Measurements from ENCODE around the gene VIPR2. TPM values are rescaled to one million over a fixed set of nuclear protein-coding genes. Genes with fewer than 3 reads are reported as not detected.
"Not testable (repeated sequence)": the region's sequence is repeated elsewhere in the genome, so short reads cannot be mapped to it uniquely, and the experiment has no call there.

VIPR2 gene
- polyA plus RNA-seq, 4 donors: 2.8 to 4.1 (median 3.0) TPM

GRCh38 chr7:159107161-159107892 lies 37.3 kb downstream of the VIPR2 start:
- DNase-seq (ENCODE audit: low read depth in 4 of 4, low spot score in 3 of 4): no peak

GRCh38 chr7:159105832-159106811 lies 38.5 kb downstream of the VIPR2 start:
- no peak for DNase-seq (ENCODE audit: low read depth in 4 of 4, low spot score in 3 of 4)

DNA sequence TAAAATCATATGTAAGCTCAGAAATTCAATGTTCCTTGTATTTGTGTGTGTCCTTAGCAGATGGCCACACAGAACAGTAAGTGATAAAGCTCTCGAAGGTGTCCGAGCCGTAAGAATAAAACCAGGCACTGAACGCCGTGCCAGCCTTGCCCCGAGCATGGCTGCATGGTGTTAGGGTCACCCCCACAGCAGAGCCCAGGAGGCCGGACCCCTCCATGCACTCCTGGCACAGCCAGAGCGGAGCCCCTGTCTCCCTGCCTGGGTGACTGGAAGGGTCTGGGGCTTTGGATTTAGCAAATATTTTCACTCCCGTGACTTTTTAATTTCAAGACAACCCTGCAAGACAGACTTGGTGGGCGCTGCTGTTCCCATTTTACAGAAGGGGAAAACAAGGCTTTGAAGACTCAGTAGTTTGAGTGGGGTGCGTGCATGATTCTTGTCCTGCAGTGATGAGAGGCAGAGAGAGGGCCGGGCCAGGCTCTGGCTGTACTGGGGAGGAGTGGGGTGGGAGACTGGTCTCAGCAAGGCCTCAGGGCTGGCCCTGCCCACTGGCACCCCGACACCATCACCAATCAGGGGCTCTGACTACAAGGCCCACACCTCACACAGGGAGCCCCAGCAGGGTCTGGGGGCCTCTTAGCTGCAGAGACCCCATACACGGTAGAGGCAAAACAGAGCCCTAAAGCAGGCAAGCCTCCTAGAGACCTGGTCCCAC lies 39.4 kb downstream of the VIPR2 start:
- no peak for DNase-seq (ENCODE audit: low read depth in 4 of 4, low spot score in 3 of 4)

DNA sequence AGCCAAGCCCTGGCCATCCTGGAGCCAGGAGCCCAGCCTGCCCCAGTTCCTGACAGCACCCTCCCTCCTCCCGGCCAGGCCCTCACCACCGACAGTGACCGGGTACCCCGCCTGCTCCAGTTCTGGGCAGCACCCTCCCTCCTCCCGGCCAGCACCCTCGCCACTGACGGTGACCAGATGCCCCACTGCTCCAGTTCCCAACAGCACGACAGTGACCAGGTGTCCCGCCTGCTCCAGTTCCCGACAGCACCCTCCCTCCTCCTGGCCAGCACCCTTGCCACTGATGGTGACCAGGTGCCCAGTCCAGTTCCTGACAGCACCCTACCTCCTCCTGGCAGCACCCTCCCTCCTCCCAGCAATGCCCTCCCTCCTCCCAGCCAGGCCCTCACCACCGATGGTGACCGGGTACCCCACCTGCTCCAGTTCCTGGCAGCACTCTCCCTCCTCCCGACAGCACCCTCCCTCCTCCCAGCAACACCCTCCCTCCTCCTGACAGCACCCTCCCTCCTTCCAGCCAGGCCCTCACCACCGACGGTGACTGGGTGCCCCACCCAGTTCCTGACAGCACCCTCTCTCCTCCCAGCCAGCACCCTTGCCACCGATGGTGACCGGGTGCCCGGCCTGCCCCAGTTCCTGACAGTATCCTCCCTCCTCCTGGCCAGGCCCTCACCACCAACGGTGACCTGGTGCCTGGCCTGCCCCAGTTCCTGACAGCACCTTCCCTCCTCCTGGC lies 40.3 kb downstream of the VIPR2 start:
- DNase-seq (ENCODE audit: low read depth in 4 of 4, low spot score in 3 of 4): no peak

GRCh38 chr7:159103382-159104187 lies 41.1 kb downstream of the VIPR2 start:
- no peak for DNase-seq (ENCODE audit: low read depth in 4 of 4, low spot score in 3 of 4)

- no peak for DNase-seq (ENCODE audit: low read depth in 4 of 4, low spot score in 3 of 4)
These were observed 41.8 kb downstream of the VIPR2 start for GRCh38 chr7:159102681-159103381.

DNA sequence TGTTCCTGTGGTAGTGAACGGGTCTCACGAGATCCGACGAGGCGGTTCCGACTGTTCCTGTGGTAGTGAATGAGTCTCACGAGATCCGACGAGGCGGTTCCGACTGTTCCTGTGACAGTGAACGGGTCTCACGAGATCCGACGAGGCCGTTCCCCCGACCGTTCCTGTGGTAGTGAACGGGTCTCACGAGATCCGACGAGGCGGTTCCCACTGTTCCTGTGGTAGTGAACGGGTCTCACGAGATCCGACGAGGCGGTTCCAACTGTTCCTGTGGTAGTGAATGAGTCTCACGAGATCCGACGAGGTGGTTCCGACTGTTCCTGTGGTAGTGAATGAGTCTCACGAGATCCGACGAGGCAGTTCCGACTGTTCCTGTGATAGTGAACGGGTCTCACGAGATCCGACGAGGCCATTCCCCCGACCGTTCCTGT lies 43.0 kb downstream of the VIPR2 start:
- not testable (repeated sequence) for DNase-seq (ENCODE audit: low read depth in 4 of 4, low spot score in 3 of 4)

DNA sequence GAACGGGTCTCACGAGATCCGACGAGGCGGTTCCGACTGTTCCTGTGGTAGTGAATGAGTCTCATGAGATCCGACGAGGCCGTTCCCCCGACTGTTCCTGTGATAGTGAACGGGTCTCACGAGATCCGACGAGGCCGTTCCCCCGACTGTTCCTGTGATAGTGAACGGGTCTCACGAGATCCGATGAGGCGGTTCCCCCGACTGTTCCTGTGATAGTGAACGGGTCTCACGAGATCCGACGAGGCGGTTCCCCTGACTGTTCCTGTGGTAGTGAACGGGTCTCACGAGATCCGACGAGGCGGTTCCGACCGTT lies 43.6 kb downstream of the VIPR2 start:
- DNase-seq (ENCODE audit: low read depth in 4 of 4, low spot score in 3 of 4): not testable (repeated sequence)

DNA sequence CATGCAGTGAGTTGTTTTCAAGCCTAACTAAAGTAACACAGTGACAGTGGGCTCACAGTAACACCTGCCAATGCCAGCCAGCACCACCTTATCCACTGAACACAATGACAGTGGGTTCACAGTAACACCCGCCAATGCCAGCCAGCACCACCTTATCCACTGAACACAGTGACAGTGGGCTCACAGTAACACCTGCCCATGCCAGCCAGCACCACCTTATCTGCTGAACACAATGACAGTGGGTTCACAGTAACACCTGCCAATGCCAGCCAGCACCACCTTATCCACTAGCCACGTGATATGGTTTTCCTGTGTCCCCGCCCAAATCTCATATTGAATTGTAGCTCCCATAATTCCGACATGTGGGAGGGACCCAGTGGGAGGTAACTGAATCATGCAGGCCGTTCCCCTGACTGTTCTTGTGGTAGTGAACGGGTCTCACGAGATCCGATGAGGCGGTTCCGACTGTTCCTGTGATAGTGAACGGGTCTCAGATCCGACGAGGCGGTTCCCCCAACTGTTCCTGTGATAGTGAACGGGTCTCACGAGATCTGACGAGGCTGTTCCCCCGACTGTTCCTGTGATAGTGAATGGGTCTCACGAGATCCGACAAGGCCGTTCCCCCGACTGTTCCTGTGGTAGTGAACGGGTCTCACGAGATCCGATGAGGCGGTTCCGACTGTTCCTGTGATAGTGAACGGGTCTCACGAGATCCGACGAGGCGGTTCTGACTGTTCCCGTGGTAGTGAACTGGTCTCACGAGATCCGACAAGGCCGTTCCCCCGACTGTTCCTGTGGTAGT lies 44.2 kb downstream of the VIPR2 start:
- not testable (repeated sequence) for DNase-seq (ENCODE audit: low read depth in 4 of 4, low spot score in 3 of 4)

DNA sequence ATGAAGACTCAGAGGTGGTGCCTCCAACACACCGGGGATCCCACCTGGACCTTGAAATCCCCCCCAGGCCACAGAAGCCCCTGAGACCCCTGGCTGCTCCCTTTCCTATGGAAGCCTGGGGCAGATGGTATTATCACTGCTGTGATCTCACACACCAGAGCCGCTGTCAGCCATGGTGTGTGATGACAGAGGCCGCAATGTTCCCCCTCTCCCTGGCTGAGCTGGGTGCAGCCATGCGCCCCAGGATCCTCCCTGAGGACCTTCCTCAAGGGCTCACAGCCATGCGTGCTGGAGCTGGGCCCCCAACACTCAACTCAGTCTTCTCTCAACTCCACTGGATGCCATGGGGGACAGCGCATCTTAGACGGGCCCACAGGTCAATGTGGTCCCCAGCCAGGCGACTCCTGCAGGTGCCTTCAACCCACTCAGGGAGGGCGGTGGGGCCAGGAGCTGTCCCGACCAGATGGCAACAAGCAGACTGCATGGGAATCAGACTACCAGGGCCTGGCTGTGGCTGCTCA lies 44.9 kb downstream of the VIPR2 start:
- DNase-seq (ENCODE audit: low read depth in 4 of 4, low spot score in 3 of 4): no peak

DNA sequence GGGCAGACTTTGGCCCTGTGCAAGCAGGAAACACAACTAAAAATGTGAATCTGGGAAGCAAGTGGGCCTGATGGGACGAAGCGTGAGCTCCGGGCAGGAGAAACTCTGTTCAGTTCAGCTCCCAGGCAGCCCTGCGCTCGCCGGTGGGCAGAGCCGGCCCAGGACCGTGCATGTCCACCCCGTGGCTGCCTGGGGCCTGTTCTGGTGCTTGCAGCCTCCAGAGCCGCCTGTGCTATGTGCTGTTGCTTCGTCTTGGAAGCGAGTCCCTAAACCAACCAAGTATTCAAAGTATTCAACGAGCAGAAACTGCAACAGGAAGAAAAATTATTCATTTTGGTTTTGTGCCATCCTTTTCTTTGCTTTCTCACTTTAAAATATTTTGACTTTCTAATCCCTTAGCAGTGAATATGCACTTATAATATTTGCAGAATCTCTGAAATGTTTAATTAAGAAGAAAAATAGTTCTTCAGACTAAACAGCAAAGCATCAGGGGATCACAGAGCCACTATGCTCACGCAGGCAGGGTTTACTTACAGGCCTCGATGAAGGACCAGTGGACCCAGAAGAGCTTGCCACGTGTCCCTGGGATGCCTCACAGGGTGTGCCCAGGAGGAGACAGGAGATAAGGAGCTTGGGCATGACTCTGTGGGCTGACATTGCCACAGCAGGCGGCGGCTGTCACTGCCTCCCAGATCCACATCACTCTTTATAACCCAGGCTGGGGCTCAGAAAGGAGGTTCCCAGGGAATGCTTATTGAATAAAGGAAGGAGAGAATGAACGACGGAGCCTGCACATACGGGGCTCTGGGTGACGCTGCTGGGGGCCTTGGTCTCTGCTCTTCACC lies 45.6 kb downstream of the VIPR2 start:
- DNase-seq (ENCODE audit: low read depth in 4 of 4, low spot score in 3 of 4): no peak

GRCh38 chr7:159098424-159098786 lies 46.3 kb downstream of the VIPR2 start:
- no peak for DNase-seq (ENCODE audit: low read depth in 4 of 4, low spot score in 3 of 4)

DNA sequence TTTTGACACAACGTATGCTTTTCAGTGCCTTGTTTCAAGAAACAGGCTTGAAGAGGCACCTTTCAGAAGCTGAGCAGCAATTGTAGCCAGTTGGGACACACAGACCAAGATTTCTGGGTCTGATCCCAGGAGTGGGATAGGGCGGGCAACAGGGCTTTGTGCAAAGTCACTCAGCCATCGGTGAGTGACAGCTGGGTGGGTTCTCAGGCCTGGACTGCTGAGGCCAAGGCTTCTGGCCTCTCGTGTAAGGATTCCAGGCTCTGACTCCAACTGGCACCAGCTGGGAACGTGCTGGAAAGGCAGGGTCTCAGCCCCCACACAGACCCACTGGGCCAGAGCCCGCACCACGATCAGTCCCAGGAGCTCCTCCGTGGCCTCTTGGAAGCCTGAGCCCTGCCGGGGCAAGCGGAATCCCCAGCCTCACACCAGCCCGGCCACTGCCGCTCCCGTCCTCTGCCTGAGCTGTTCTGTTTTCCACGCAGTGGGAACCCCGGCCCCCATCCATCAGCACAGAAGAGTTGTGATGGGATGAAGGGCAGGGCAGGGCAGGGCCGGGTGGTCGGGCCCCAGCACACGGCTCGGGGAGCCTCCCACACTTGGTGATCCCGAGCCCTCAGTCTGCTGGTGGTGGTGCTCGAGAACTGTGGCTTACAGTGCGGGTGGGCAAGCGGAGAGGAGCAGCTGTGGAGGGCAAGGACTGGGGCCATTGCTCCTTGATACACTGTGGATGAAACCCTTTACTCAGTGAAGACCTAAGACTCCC lies 46.8 kb downstream of the VIPR2 start:
- DNase-seq (ENCODE audit: low read depth in 4 of 4, low spot score in 3 of 4): no peak

DNA sequence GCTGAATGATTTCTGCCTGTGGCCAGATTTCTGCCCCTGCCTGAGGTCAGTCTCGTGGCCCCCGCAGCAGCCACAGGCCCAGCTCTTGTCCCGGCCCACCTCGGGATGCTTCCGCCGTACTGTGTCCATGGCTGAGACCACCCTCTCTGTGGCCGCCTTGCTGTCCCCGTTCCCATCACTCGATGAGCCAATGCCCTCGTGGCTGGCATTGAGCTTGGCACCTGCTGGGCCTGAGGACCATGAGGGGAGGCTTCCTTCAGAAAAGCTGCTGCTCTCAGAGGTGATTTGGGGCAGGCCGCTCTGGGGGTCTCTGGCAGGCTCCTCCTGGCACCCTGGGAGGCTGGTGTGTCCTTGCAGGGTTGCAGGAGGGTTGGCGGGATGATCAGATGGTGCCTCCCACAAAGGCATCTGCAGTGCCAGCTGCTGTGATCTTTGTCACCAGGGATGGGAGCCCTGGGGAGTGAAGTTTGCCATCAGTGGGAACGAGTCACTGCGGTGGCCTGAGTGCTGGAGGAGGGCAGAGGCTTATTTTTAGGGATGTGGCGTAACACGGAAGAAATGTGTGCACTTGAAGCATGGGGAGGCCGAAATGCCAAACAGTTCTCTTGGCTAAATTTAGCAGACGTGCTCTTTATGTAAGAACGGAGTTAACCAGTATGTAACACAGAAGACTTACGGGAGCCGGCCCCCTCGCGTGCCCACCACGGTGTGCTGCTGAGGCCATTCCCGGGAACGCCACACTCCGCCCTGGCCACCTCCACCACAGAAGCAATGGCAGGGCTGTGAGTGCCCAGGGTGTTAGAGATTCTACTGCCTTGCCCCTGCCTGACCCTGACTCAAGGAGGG lies 47.7 kb downstream of the VIPR2 start:
- DNase-seq (ENCODE audit: low read depth in 4 of 4, low spot score in 3 of 4): no peak

GRCh38 chr7:159095979-159096411 lies 48.7 kb downstream of the VIPR2 start:
- DNase-seq (ENCODE audit: low read depth in 4 of 4, low spot score in 3 of 4): no peak
